CD4-positive, alpha-beta T cell treated with Interleukin-17A for 4 hours (primary cell): Measurements from ENCODE around the gene FOXO6.

Source experiments
- DNase-seq: peaks from one replicate; pipeline ENCODE4 v3.0.0-alpha.2; 2020; ENCODE audit warnings: mixed read lengths

FOXO6 gene

DNA sequence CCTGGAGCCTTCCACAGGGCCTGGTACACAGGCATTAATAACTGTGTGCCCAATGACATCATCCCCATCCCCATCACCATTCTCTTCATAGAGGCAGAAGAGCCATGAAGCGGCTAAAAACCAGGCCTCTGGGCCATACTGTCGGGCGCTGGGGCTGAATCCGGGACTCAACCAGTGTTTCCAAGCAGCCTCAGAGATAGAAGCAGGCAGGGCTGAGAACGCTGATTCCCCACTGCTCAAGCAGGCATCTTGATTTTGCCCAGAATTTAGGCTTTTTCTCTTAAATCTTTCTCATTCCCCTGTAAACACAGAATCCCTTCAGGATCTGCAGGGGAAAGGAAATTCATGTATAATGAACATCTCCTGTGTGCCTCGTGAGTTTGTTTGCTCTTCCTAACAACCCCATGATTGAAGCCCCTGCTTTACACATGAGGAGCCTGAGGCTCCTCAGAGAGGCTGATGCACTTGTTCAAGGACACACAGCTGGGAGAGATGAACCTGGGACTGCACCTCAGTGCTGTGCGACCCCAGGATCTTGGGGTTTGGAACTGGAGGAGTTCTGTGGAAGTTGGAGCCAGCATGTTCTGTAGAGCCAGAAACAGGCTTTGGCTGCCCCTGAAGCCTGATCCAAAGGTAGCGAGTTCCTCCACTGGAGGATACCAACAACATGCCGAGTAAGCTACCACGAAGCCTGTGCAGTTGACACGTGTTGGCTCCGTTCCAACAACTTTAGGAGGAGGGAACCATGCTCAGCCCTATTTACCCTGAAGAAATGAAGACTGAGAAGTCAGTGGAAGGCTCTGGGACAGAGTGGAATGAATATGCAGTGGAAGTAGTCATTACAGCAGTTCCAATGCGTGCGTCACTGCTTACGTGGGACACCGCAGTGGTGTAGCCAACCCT, 67.8 kb downstream of the FOXO6 start:
- DNase-seq, result no peak

DNA sequence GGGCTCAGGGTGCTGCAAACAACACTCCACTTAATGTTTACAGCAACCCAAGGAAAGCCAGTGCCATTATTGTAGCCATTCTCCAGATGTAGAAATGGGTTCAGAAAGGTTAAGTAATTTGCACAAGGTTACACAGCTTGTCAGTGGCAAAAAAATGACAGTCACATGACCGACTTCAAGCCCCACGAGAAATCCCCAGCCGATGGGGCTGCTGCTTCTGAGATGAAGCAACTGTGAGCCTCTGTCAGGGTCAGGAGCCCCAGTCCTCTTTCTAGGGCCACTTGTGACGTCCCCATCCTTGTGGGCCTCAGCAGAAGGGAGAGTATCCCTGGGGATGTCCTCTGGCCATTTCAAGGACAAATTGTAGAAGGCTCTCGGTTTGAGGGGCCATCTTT, 68.4 kb downstream of the FOXO6 start:
- DNase-seq, result no peak

DNA sequence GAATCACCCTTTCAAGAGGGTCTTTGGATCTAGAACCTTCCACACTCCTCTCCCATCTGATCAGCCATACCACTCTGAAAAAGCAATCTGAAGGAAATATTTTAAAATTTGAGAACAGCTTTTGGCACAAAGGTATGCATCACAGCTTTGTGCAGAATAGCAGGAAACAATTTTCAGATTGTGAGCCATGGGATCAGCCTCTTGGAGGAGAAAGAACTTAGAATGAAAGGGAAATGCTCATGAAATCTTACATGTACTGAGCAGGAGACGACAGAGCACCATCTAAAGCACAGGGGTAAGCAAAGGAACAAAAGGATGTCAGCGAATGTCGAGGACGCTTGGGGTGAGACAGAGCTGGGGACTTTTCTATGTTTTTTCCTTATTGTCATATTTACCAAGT, 68.8 kb downstream of the FOXO6 start:
- DNase-seq, result no peak

DNA sequence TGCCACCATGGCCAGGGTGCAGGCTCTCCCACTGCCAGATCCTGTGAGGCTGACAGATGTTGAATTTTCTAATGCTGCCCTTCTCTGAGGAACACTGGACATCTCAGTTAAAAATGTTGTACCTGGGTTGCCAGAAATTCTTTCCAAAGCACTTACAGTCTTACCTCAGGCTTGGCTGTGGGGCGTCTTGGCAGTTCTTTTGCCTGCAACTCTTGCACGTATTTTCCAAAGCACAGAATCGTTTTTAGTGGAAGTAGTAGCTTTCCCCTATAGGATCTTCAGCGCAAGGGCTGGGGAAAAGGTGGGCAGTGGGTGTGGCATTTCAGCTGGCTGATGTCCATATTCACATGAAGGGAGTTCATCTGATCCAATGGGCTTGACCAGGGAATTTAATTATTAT, 69.3 kb downstream of the FOXO6 start:
- no peak for DNase-seq

DNA sequence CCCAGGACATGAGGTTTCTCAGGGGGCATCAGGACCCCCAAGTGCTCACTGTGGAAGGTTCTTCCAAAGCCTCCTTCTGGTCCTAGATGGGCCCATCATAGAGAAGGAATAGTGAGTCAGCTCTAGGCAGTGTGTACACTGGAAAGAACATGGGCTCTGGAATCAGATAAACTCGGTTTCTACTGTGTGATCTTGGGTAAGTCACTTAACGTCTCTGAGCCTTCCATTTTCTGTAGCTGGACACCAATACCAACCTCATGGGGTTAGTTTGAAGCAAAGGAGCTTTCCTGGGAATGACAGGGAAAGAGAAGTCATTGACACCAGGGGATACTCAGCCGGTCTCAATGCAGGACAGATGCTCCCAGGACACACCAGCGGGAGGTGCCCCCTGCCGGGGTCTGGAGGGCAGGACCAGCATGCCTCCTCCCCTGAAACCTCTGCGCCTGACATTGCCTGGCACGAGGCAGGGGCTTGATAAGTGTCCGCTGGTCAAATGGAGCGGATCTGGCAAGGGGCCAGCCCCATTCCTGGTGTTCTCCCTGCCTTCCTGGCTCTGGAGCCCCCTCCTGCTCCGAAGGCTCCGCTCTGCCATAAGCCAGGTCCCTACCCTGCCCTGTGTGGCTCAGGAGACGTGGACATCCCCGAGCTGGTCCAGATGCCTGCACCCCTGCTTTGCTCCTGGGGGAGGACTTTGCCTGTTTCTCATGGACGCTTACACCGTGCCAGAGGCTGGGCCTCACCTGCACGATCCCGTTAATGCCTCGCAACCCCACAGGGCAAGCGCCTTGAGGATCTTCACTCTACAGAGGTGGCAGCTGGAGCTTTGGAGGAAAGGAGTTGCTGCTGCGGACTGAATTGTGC, 70.5 kb downstream of the FOXO6 start:
- DNase-seq, result no peak
